Ishikawa (cell line): ENCODE results near the gene SH3RF3.

ENCODE experiments used
- CEBPB ChIP-seq: IDR thresholded peaks from 2 replicates; pipeline ENCODE4 v1.6.1; 2012
- CREB1 ChIP-seq: IDR thresholded peaks from 2 replicates; pipeline ENCODE4 v1.6.1; 2012; ENCODE audit warnings: low read depth
- EGR1 ChIP-seq: IDR thresholded peaks from 2 replicates; pipeline ENCODE4 v1.6.1; 2012
- EP300 ChIP-seq: IDR thresholded peaks from 2 replicates; pipeline ENCODE4 v1.6.1; 2012; ENCODE audit warnings: borderline replicate concordance
- FOXM1 ChIP-seq: IDR thresholded peaks from 2 replicates; pipeline ENCODE4 v1.6.1; 2012; ENCODE audit warnings: low read depth, borderline replicate concordance
- MAX ChIP-seq: IDR thresholded peaks from 2 replicates; pipeline ENCODE4 v1.6.1; 2012
- RAD21 ChIP-seq: IDR thresholded peaks from 2 replicates; pipeline ENCODE4 v1.6.1; 2012; ENCODE audit warnings: low read depth
- REST ChIP-seq: IDR thresholded peaks from 2 replicates; pipeline ENCODE4 v1.6.1; 2012; ENCODE audit warnings: low read depth, mild to moderate bottlenecking
- TAF1 ChIP-seq: IDR thresholded peaks from 2 replicates; pipeline ENCODE4 v1.6.1; 2012; ENCODE audit warnings: low read depth, mild to moderate bottlenecking
- TCF12 ChIP-seq: IDR thresholded peaks from 2 replicates; pipeline ENCODE4 v1.6.1; 2012; ENCODE audit warnings: low read depth
- TEAD4 ChIP-seq: IDR thresholded peaks from 2 replicates; pipeline ENCODE4 v1.6.1; 2012
- USF1 ChIP-seq: IDR thresholded peaks from 2 replicates; pipeline ENCODE4 v1.6.1; 2012
- YY1 ChIP-seq: IDR thresholded peaks from 2 replicates; pipeline ENCODE4 v1.6.1; 2012; ENCODE audit warnings: low read depth

- TF ChIP-seq TEAD4 (no peak), REST (no peak), USF1 (no peak), EP300 (no peak), TAF1 (no peak), MAX (no peak), YY1 (no peak), RAD21 (no peak), CEBPB (no peak), TCF12 (no peak), CREB1 (no peak), FOXM1 (no peak), EGR1 (no peak)
These were observed 7.5 kb downstream of the SH3RF3 start for GRCh38 chr2:109136542-109136941.
